ENCODE measurements around the gene BLVRB. TPM values are rescaled to one million over a fixed set of nuclear protein-coding genes. Genes with fewer than 3 reads are reported as not detected.
"Not testable (repeated sequence)": the region's sequence is repeated elsewhere in the genome, so short reads cannot be mapped to it uniquely, and the experiment has no call there.

BLVRB gene
- total RNA-seq, 1 donor from 2014 or later: 107 TPM

DNA sequence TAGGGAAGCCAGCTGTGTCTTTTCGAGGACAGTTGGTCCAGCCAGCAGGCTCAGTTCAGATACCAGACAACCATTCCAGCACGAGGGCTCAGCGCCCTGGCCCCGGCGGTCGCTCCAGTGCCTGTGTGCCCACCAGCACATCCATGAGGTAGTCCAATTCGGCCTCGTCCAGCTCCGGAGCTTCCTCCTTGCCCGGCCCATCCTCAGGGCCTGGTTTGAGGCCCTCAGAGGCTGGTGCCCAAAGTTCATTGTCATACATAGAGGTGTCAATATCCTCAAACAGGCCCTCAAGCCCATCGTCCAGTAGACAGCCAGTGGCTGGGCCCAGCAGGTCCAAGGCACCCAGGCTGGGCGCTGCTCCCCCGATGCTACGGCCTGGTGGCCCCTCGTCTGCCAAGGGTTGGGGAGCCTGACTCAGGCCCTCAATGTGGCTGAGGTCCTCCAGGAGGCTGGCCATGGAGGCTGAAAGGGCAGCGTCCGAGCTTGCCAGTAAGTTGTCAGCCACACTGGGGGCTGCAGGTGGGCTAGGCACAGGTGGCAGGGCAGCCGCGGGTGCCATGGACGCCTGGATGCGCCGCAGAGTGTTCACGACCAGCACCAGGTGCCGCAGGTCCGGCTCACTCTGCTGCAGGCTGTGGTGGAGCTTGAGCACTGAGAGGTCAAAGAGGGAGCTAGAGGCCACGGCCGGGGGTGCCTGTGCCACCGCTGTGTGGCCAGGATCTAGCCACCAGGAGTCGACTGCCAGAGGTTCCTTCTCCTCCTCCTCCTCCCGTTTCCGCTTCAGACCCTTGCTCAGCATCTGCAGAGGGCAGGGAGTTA is 42.6 kb downstream of the BLVRB start:
- no peak for DNase-seq

DNA sequence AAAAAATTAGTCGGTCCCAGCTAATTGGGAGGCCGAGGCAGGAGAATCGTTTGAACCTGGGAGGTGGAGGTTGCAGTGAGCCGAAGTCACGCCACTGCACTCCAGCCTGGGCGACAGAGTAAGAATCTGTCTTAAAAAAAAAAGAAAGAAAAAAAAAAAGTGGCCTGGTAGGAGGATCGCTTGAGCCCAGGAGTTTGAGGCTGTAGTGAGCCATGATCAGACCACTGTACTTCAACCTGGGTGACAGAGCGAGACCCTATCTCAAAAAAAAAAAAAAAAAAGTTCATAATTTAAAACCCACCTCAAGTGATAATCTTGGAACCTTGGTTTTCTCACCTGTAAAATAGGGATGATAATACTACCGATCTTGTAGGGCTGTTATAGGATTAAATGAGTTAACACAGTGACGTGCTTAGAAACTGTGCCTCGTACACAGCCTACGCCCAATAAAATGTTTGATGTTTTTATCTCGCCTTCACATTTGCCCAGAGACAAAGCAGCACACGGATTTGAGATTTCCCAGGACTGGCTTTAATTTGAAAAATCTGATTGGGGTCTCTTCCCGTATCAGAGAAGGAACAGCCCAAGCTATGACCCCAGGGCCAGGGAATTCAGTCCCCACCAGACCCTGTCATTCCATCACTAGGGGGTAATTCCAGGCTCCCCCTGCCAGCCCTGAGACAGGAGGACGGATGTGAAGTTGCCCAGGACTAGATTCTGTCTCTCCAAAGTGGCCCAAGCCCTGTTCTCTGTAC is 43.4 kb downstream of the BLVRB start:
- DNase-seq: no peak

GRCh38 chr19:40420766-40421765 is 44.5 kb downstream of the BLVRB start:
- peak; percentile 89 for DNase-seq

GRCh38 chr19:40420451-40420765 is 45.1 kb downstream of the BLVRB start:
- no peak for DNase-seq

- DNase-seq: no peak
Observed at GRCh38 chr19:40419780-40420179, 45.8 kb downstream of the BLVRB start.

DNA sequence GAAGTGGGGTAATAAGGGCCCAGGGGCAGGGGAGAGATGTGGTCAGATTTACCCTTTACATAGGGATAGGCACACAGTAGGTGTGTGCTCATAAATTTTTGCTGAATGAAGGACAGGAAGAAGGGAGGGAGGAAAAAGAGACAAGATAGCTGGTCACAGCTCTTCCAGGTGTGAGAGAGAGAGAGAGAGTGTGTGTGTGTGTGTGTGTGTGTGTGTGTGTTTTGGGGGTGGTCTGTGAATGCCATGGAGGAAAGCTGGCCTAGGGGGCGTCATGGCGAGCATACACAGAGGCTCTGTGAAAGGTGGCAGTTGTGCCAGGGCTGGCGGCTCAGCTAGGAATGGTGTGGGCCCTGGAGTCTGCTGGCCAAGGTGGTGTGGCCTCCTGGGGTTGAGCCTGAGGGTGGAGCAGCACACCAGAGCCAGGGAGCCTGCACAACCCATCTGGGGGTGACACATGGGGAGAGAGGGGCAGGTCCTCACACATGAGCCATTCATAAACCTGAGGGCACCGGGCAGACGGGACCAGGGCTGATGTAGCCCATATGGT is 46.4 kb downstream of the BLVRB start:
- no peak for DNase-seq

GRCh38 chr19:40418040-40418439 is 47.5 kb downstream of the BLVRB start:
- no peak for DNase-seq

DNA sequence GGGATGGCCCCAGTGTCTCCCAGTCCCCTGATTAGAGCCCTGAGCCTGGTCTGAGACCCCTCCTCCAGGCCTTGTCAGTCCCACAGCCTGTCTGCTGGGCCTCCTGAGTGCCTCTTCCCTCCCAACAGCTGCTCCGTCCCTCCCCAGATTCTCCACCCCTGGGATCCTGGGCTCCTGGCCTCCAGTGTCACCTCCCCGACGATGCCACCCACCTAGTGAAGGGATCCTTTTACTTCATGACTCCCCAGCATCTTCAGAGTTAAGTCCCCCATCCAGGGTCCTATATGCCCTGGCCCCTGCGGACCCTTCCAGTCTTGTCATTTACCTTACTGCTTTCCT is 47.9 kb downstream of the BLVRB start:
- no peak for DNase-seq

- DNase-seq: peak; percentile 19
Observed at GRCh38 chr19:40416918-40417642, 48.5 kb downstream of the BLVRB start.

DNA sequence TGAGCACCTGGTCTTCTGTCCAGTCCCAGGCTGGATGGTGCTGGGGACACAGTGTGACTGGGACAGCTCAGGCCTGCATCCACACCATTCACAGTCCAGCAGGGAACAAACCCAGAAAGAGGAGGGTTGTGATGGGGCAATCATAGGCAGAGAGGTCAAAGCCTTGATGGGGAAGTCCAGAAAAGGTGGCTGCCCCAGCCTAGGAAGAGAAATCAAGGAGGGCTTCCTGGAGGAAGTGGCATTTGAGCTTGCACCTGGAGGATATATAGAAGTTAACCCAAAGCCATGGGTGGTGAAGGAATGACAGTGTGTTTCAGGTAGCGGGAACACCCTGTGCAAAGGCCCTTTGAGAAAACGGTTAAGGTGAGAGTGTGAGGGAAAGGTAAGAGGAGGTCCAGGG is 49.8 kb downstream of the BLVRB start:
- DNase-seq: no peak

DNA sequence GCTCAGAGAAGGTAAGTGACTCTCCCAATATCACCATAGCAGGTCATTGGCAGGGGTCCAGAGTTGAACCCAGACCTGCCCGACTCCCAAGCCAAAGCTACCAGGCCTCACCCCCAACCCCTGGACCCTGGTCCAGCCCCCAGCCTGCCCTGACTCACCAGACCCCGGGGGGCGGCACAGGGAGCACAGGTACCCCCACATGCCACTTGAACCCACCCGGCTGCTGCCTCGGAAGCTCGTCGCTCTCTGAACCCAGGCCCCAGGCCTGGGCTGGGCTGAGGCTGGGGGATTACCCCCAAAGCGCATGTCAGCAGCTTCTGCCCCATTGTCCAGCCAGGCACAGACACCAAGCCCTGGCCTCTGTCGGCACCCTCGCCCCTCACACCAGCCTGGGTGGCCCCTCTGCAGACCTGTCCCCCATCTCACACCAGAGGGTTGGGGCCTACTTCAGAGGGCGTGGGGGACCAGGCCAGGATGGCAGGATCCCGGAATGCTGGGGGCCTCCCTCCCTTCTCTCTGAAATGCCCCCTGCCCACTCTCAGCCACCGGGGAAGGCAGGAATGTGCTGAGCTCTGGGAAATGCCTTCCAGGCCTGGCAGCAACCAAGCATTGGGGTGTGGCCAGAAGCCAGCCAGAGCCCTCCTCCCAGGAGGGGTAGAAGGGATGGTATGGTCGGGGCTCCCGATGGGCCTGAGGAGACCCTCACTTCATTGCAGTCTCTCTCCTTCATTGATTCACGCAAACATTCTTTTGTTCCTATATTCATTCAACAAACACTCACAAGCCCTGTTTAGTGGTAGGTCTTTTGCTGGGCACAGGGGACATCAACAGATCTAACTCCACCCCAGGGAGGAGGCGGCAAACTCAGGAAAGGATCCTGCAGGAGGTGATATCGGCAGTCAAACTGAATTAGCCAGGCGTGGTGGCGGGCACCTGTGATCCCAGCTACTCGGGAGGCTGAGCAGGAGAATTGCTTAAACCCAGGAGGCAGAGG is 50.7 kb downstream of the BLVRB start:
- DNase-seq: no peak

- DNase-seq: no peak
Observed at GRCh38 chr19:40413291-40413845, 52.2 kb downstream of the BLVRB start, which contains the start of gene PRX. TSS of gene PRX (minus strand) at chr19:40413378. CDS start at chr19:40407932, 5,446 bp downstream.

DNA sequence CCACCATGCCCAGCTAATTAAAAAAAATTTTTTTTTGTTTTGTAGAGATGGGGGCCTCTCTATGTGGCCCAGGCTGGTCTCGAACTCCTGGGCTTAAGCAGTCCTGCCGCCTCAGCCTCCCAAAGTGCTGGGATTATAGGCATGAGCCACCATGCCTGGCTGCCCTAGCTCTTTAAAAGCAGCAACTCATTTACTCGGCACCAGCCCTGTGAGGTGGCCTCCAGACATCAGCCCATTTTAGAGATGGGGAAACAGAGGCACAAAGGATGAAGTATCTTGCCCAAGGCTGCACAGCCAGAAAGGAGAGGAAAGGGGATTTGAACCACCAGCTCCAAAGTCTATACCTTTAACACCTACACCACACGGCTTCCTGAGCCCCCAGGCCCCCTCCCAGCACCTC is 52.7 kb downstream of the BLVRB start:
- no peak for DNase-seq

DNA sequence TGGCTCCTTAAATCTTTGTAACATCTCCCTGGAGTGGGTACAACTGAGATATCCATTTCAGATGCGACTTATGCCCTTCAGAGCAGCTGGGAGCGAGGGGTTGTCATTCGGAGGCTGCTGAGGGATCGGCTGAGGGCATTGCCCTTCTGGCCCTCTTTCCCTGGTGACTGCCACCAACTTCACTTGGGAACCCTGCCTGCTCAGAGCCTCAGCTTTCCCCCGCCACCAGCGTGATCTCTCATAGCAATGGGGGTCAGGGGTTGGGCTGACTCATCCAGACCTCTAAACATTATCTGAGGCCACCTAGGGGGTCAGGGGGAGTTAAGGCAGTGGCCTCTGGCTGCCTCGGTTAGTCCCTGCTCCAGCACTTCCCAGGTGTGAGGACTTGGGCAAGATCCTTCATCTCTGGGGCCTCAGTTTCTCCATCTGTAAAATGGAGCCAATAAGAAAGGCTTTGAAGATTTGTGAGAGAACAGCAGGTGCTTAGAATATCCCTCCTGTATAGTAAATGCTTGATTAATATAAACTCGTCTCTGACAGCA is 53.5 kb downstream of the BLVRB start:
- DNase-seq: no peak

GRCh38 chr19:40411125-40411842 is 54.3 kb downstream of the BLVRB start:
- DNase-seq: no peak

- no peak for DNase-seq
Observed at GRCh38 chr19:40410030-40410389, 55.5 kb downstream of the BLVRB start.

DNA sequence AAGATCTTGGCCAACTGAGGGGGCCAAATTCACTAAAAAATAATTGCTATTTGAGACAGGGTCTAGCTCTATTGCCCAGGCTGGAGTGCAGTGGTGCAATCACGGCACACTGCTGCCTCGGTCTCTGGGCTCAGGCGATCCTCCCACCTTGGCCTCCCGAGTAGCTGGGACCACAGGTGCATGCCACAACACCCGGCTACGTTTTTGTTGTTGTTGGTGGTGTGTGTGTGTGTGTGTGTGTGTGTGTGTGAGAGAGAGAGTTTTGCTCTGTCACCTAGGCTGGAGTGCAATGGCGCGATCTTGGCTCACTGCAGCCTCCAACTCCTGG is 57.0 kb downstream of the BLVRB start:
- DNase-seq: not testable (repeated sequence)

DNA sequence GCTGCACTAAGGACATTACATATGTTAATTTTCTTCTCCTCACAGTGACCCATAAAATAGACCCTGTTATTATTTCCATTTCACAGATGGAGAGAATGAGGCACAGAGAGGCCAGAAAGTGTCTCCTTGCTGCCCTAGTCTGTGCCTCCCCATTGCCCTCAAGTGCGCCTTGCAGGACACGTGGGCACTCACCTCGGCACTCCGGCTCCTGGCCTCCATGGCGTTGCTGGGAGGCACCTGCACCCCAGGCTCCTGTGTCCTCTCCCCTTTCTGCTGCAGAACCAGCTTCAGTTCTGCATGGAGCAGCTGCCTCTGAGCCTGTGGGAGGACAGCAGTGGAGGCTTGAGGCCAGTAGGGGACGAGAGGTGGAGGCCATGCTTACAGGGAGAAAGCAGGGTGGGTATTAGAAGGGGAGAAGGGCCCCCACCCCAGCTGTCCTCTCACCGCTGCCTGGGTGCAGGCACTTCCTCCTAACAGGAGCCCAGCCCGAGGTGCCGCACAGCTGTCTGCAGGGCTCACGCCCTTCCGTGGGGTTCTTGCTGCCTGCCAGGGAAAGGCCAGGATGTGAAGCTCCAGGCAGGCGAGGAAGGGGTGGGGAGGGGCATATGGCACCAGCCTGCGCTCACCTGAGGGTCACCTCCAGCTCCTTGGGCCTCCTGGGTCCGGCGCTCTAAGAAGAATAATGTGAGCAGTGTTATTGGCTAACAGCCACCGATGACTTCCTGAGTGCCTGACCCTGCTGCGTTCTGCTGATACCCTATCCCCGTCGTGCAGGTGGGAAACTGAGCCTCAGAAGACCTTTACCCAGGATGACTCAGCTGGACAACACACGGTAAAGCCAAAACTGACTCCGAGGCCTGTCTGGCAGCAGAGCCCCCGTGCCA is 57.6 kb downstream of the BLVRB start:
- no peak for DNase-seq

Measured in skin of body (tissue), 2 donors.